HEK293 (cell line): ENCODE measurements around the gene RAB40C.

Experiments
- CTCF ChIA-PET: fragments of 350-600 bp; formaldehyde crosslinking; extraction: SDS; loops from one replicate; lab custom pipeline; 2021; ENCODE audit warnings: antibody characterized with exemption; lab: Yijun Ruan, JAX
- POLR2A ChIA-PET: fragments of 300-600 bp; formaldehyde crosslinking; extraction: SDS; loops from one replicate; lab custom pipeline; 2020; ENCODE audit warnings: antibody characterized with exemption, inconsistent platforms; lab: Yijun Ruan, JAX
- H3K27ac ChIP-seq: fragments of 200-500 bp; sonication (Bioruptor generic); 2 replicates; pipeline ENCODE4 v1.5.1; 2014; ENCODE audit warnings: low read depth, low read length, control low read depth, inconsistent platforms; ENCODE audit errors: extremely low read depth
- H3K36me3 ChIP-seq, 2 experiments: fragments of 200-500 bp in 1 of 2; sonication (Bioruptor generic) in 1 of 2; 1 replicate in 1 of 2; 2 replicates in 1 of 2; pipeline ENCODE4 v1.5.1; 2014 to 2017; ENCODE audit warnings: inconsistent platforms in 2 of 2, low read length in 2 of 2; ENCODE audit not compliant: control insufficient read depth in 2 of 2, insufficient read depth in 1 of 2
- H3K4me1 ChIP-seq: fragments of 200-500 bp; sonication (Bioruptor generic); 2 replicates; pipeline ENCODE4 v1.5.1; 2014; ENCODE audit warnings: mild to moderate bottlenecking, low read length, inconsistent platforms; ENCODE audit not compliant: control insufficient read depth, insufficient read depth
- H3K4me3 ChIP-seq: 2 replicates; pipeline ENCODE4 v1.5.1; 2011; ENCODE audit warnings: low read depth, mild to moderate bottlenecking, control low read depth, low read length, moderate library complexity
- H3K9me3 ChIP-seq: fragments of 200-500 bp; sonication (Bioruptor generic); 2 replicates; pipeline ENCODE4 v1.5.1; 2014; ENCODE audit warnings: low read depth, low read length, inconsistent platforms; ENCODE audit not compliant: control insufficient read depth, insufficient read depth
- HOXD13 ChIP-seq: sonication (generic); formaldehyde crosslinking; IDR thresholded peaks from 2 replicates; pipeline ENCODE4 v1.8.0; 2022; ENCODE audit warnings: missing genetic modification reagents, borderline replicate concordance
- PRDM10 ChIP-seq: fragments of 450-650 bp; formaldehyde crosslinking; IDR thresholded peaks from 2 replicates; pipeline ENCODE4 v1.5.1; 2016; ENCODE audit warnings: missing biosample characterization, missing genetic modification characterization
- ZBTB10 ChIP-seq: fragments of 450-650 bp; formaldehyde crosslinking; IDR thresholded peaks from 2 replicates; pipeline ENCODE4 v1.5.1; 2016; ENCODE audit warnings: missing biosample characterization, missing genetic modification characterization
- ZBTB11 ChIP-seq: fragments of 450-650 bp; formaldehyde crosslinking; conservative IDR thresholded peaks from 2 replicates; pipeline ENCODE4 v1.5.1; 2016; ENCODE audit warnings: low read depth, missing biosample characterization, missing genetic modification characterization
- ZNF148 ChIP-seq: fragments of 450-650 bp; formaldehyde crosslinking; IDR thresholded peaks from 2 replicates; pipeline ENCODE4 v1.5.0; 2017; ENCODE audit warnings: missing biosample characterization, missing genetic modification characterization, borderline replicate concordance
- ZNF155 ChIP-seq: fragments of 450-650 bp; formaldehyde crosslinking; IDR thresholded peaks from 2 replicates; pipeline ENCODE4 v1.5.1; 2016; ENCODE audit warnings: missing biosample characterization, missing genetic modification characterization
- ZNF223 ChIP-seq: fragments of 450-650 bp; formaldehyde crosslinking; IDR thresholded peaks from 2 replicates; pipeline ENCODE4 v1.5.1; 2016; ENCODE audit warnings: missing biosample characterization, missing genetic modification characterization
- ZNF394 ChIP-seq: fragments of 450-650 bp; formaldehyde crosslinking; IDR thresholded peaks from 2 replicates; pipeline ENCODE4 v1.5.1; 2016; ENCODE audit warnings: missing biosample characterization, missing genetic modification characterization, mild to moderate bottlenecking, moderate library complexity, borderline replicate concordance
- ZNF501 ChIP-seq: fragments of 450-650 bp; formaldehyde crosslinking; IDR thresholded peaks from 2 replicates; pipeline ENCODE4 v1.5.1; 2016; ENCODE audit warnings: missing biosample characterization, missing genetic modification characterization
- ZNF549 ChIP-seq: fragments of 450-650 bp; IDR thresholded peaks from 2 replicates; pipeline ENCODE4 v1.5.1; 2018; ENCODE audit warnings: missing biosample characterization, missing genetic modification characterization, mild to moderate bottlenecking, inconsistent platforms, moderate library complexity
- ZNF555 ChIP-seq: fragments of 450-650 bp; formaldehyde crosslinking; conservative IDR thresholded peaks from 2 replicates; pipeline ENCODE4 v1.5.1; 2017; ENCODE audit warnings: missing biosample characterization, mild to moderate bottlenecking, missing genetic modification characterization, inconsistent platforms

RAB40C gene

GRCh38 chr16:554297-554621, 35.6 kb upstream of the RAB40C start (continued):
- TF ChIP-seq PRDM10 (no peak), HOXD13 (no peak), ZNF555 (tag by site-specific recombination) (no peak), ZNF549 (tag by site-specific recombination) (no peak), ZNF501 (tag by site-specific recombination) (no peak), ZNF148 (no peak), ZNF223 (tag by site-specific recombination) (no peak), ZBTB11 (no peak)

GRCh38 chr16:554640-555365, 35.1 kb upstream of the RAB40C start:
- Histone ChIP-seq H3K9me3 (no peaks in the 10 kb centered on the region), H3K36me3 (peaks cover 0 to 19% of the 10 kb centered on the region in 2 experiments; a peak in 1 of 3 replicates), H3K27ac (no peak overlapping the region), H3K4me1 (no peaks in the 10 kb centered on the region; the same call in 1 of the 2 replicates), H3K4me3 (no peak overlapping the region)
- ChIA-PET CTCF (interaction anchor here (0.6 kb wide), 1 partner anchor 136 kb away, joined by 3 read pairs; no protein-coding TSS in a partner anchor), POLR2A (interaction anchor here (0.9 to 1.2 kb wide), 2 partner anchors 12 to 16 kb away, joined by 3 to 4 read pairs; partner anchors contain the start of gene NHLRC4)
- TF ChIP-seq ZNF155 (no peak), ZNF394 (no peak), ZBTB10 (no peak)
